Common myeloid progenitor, CD34-positive (primary cell): Measurements from ENCODE around the gene DEPDC5. TPM values are rescaled to one million over a fixed set of nuclear protein-coding genes. Genes with fewer than 3 reads are reported as not detected.
"Not testable (repeated sequence)": the region's sequence is repeated elsewhere in the genome, so short reads cannot be mapped to it uniquely, and the experiment has no call there.

Experiments used
- CTCF ChIA-PET: fragments of 350-600 bp; sonication (Branson Sonifier 250); formaldehyde crosslinking; loops from one replicate; lab custom pipeline; 2021; ENCODE audit warnings: antibody characterized with exemption; lab: Charles Lee
- POLR2A ChIA-PET: fragments of 350-600 bp; sonication (Branson Sonifier 250); formaldehyde crosslinking; loops from one replicate; lab custom pipeline; 2021; ENCODE audit warnings: antibody characterized with exemption; lab: Charles Lee
- DNase-seq, 3 donors: peaks; one replicate each; pipeline versions ENCODE4 v3.0.0 to v3.0.0-alpha.2; 2013
- H3K27ac ChIP-seq, 2 experiments: 1 replicate in 1 of 2; 2 replicates in 1 of 2; pipeline ENCODE4 v1.7.0; 2013; ENCODE audit warnings: inconsistent platforms in 2 of 2, low read length in 2 of 2, mild to moderate bottlenecking in 2 of 2, low read depth in 1 of 2, moderate library complexity in 1 of 2; ENCODE audit not compliant: severe bottlenecking in 2 of 2, insufficient read depth in 1 of 2, poor library complexity in 1 of 2
- H3K27me3 ChIP-seq, 5 experiments: replicated peaks in 2 of 5; 1 replicate in 3 of 5; 2 replicates in 2 of 5; pipeline versions ENCODE4 v1.6.1 to v1.7.0; 2013; ENCODE audit warnings: low read length in 4 of 5, mild to moderate bottlenecking in 2 of 5, moderate library complexity in 2 of 5, inconsistent platforms in 1 of 5; ENCODE audit not compliant: insufficient read depth in 5 of 5, control insufficient read depth in 4 of 5
- H3K36me3 ChIP-seq, 4 experiments: 1 replicate in 2 of 4; 2 replicates in 2 of 4; pipeline versions ENCODE4 v1.6.1 to v1.7.0; 2013; ENCODE audit warnings: low read length in 3 of 4, control low read depth in 1 of 4, mild to moderate bottlenecking in 1 of 4; ENCODE audit not compliant: control insufficient read depth in 4 of 4, insufficient read depth in 4 of 4
- H3K4me1 ChIP-seq, 4 experiments: 1 replicate in 3 of 4; 2 replicates in 1 of 4; pipeline versions ENCODE4 v1.6.1 to v1.7.1; 2013; ENCODE audit warnings: low read length in 3 of 4, mild to moderate bottlenecking in 3 of 4, control low read depth in 1 of 4, inconsistent platforms in 1 of 4, moderate library complexity in 1 of 4; ENCODE audit not compliant: control insufficient read depth in 4 of 4, insufficient read depth in 4 of 4; ENCODE audit errors: control extremely low read depth in 1 of 4
- H3K4me3 ChIP-seq, 7 experiments: 1 replicate in 4 of 7; 2 replicates in 3 of 7; pipeline versions ENCODE4 v1.5.1 to v1.7.0; 2013; ENCODE audit warnings: mild to moderate bottlenecking in 7 of 7, low read length in 6 of 7, moderate library complexity in 6 of 7, inconsistent platforms in 2 of 7, low read depth in 2 of 7, control low read depth in 1 of 7; ENCODE audit not compliant: insufficient read depth in 4 of 7, control insufficient read depth in 1 of 7; ENCODE audit errors: extremely low read depth in 1 of 7
- H3K9me3 ChIP-seq, 5 experiments: 1 replicate in 4 of 5; 2 replicates in 1 of 5; pipeline versions ENCODE4 v1.6.1 to v1.7.1; 2013; ENCODE audit warnings: low read length in 4 of 5, mild to moderate bottlenecking in 2 of 5, inconsistent platforms in 1 of 5, low read depth in 1 of 5, moderate library complexity in 1 of 5; ENCODE audit not compliant: control insufficient read depth in 4 of 5, insufficient read depth in 2 of 5; ENCODE audit errors: control extremely low read depth in 1 of 5
- WGBS: methylation state at CpG from one replicate; pipeline ENCODE4 v1.1.5; 2013; ENCODE audit not compliant: insufficient coverage; 5-methylcytosine and 5-hydroxymethylcytosine counted together
- polyA plus RNA-seq: library from polyadenylated mRNA; unstranded; fragments of 120-200 nt; gene quantifications from one replicate; pipeline ENCODE4 v1.2.1, GENCODE V29; 2013

DEPDC5 gene
- 10.2 TPM for polyA plus RNA-seq

- peak; percentile 96 to 98 (median 97) for DNase-seq
- WGBS = under 1% methylated on average over 57 of the region's 65 CpGs
- peaks cover 0 to 13% (median 7%) of the 10 kb centered on the region in 4 experiments for H3K36me3 ChIP-seq
- ChIA-PET CTCF (no interaction called here), POLR2A (interaction anchor here (1.0 kb wide), 1 partner anchor 410 kb away, joined by 3 read pairs; no protein-coding TSS in a partner anchor)
- H3K9me3 ChIP-seq = no peaks in the 10 kb centered on the region
- no peaks in the 10 kb centered on the region for H3K27me3 ChIP-seq
- peak within 1 kb of the TSS; percentile 66 to 92 (median 81) for H3K4me3 ChIP-seq
- H3K4me1 ChIP-seq = peaks cover 10 to 46% (median 35%) of the 10 kb centered on the region in 4 experiments
- peak within 1 kb of the TSS; percentile 89 to 94 for H3K27ac ChIP-seq
Measured at GRCh38 chr22:31753634-31754501, at the start of gene DEPDC5. Gene DEPDC5 (plus strand): TSS chr22:31754019. CDS start chr22:31754922, 903 bp downstream.

- ChIA-PET POLR2A (no interaction called here), CTCF (interaction anchor here (1.0 to 1.2 kb wide), 2 partner anchors 12 to 17 kb away, joined by 3 to 4 read pairs; no protein-coding TSS in a partner anchor)
- Histone ChIP-seq H3K4me1 (no peaks in the 10 kb centered on the region), H3K36me3 (peaks cover 10 to 52% (median 36%) of the 10 kb centered on the region in 4 experiments), H3K27ac (no peak overlapping the region), H3K9me3 (no peaks in the 10 kb centered on the region), H3K4me3 (no peak overlapping the region), H3K27me3 (no peaks in the 10 kb centered on the region)
- 94% methylated on average over 6 of the region's 8 CpGs for WGBS
- DNase-seq = no peak
Measured at GRCh38 chr22:31707519-31707918, 46.3 kb upstream of the DEPDC5 start.

- H3K27me3 ChIP-seq, H3K4me3 ChIP-seq, CTCF ChIA-PET, POLR2A ChIA-PET, H3K4me1 ChIP-seq, DNase-seq, H3K27ac ChIP-seq, H3K9me3 ChIP-seq: not testable (repeated sequence)
- H3K36me3 ChIP-seq = peaks cover 10 to 63% (median 47%) of the 10 kb centered on the region in 4 experiments
- 100% methylated on average over 5 of the region's 12 CpGs for WGBS
Measured at GRCh38 chr22:31711226-31711625, 42.6 kb upstream of the DEPDC5 start.

GRCh38 chr22:31715147-31715778 lies 38.6 kb upstream of the DEPDC5 start:
- POLR2A ChIA-PET = no interaction called here
- DNase-seq = no peak
- no peak overlapping the region for H3K4me3 ChIP-seq
- no peak overlapping the region for H3K27ac ChIP-seq
- H3K9me3 ChIP-seq = no peaks in the 10 kb centered on the region
- 90% methylated on average over 5 of the region's 5 CpGs for WGBS
- CTCF ChIA-PET = no interaction called here
- no peaks in the 10 kb centered on the region for H3K4me1 ChIP-seq
- peaks cover 17 to 74% (median 59%) of the 10 kb centered on the region in 4 experiments for H3K36me3 ChIP-seq
- no peaks in the 10 kb centered on the region for H3K27me3 ChIP-seq

GRCh38 chr22:31719850-31720471 lies 33.9 kb upstream of the DEPDC5 start:
- no peaks in the 10 kb centered on the region for H3K9me3 ChIP-seq
- H3K36me3 ChIP-seq = peaks cover 10 to 68% (median 47%) of the 10 kb centered on the region in 4 experiments
- H3K27me3 ChIP-seq = no peaks in the 10 kb centered on the region
- POLR2A ChIA-PET = no interaction called here
- no peak for DNase-seq
- 98% methylated on average over 6 of the region's 7 CpGs for WGBS
- H3K4me1 ChIP-seq = no peaks in the 10 kb centered on the region
- no peak overlapping the region for H3K27ac ChIP-seq
- no peak overlapping the region for H3K4me3 ChIP-seq
- CTCF ChIA-PET = no interaction called here

- 100% methylated on average over 3 of the region's 5 CpGs for WGBS
- H3K27ac ChIP-seq = no peak overlapping the region
- no peaks in the 10 kb centered on the region for H3K4me1 ChIP-seq
- no peak overlapping the region for H3K4me3 ChIP-seq
- ChIA-PET POLR2A (no interaction called here), CTCF (no interaction called here)
- H3K27me3 ChIP-seq = no peaks in the 10 kb centered on the region
- peaks cover 2 to 57% (median 32%) of the 10 kb centered on the region in 4 experiments for H3K36me3 ChIP-seq
- no peaks in the 10 kb centered on the region for H3K9me3 ChIP-seq
- no peak for DNase-seq
Measured at GRCh38 chr22:31723723-31724122, 30.1 kb upstream of the DEPDC5 start.
